K562 (cell line): ENCODE results near the gene MYMK. TPM values are rescaled to one million over a fixed set of nuclear protein-coding genes. Genes with fewer than 3 reads are reported as not detected.

Experiments used
- BCLAF1 ChIP-seq, 2 experiments: fragments of 450-650 bp in 1 of 2; IDR thresholded peaks; 2 replicates each; pipeline ENCODE4 v1.6.1; 2011 to 2017; ENCODE audit warnings: low read depth in 2 of 2, antibody characterized with exemption in 1 of 2, borderline replicate concordance in 1 of 2, low read length in 1 of 2, mild to moderate bottlenecking in 1 of 2, mixed read lengths in 1 of 2; ENCODE audit not compliant: control insufficient read depth in 1 of 2
- BMI1 ChIP-seq: fragments of 150-350 bp; IDR thresholded peaks from 2 replicates; pipeline ENCODE4 v1.6.1; 2014; ENCODE audit warnings: low read length
- CBX5 ChIP-seq: IDR thresholded peaks from 2 replicates; pipeline ENCODE4 v1.6.1; 2014; ENCODE audit warnings: low read depth, borderline replicate concordance
- E2F3 ChIP-seq: fragments of 250-450 bp; sonication (Bioruptor Pico); IDR thresholded peaks from 2 replicates; pipeline ENCODE4 v1.4.0; 2020; ENCODE audit warnings: mild to moderate bottlenecking
- E2F5 ChIP-seq: sonication (generic); formaldehyde crosslinking; IDR thresholded peaks from 2 replicates; pipeline ENCODE4 v1.8.0; 2022; ENCODE audit warnings: mild to moderate bottlenecking, missing genetic modification reagents
- GATAD2B ChIP-seq: fragments of 450-650 bp; IDR thresholded peaks from 2 replicates; pipeline ENCODE4 v1.6.1; 2017; ENCODE audit warnings: mild to moderate bottlenecking, borderline replicate concordance
- HNRNPLL ChIP-seq: fragments of 200-400 bp; formaldehyde crosslinking; IDR thresholded peaks from 2 replicates; pipeline ENCODE4 v1.6.1; 2017; ENCODE audit warnings: low read length, low read depth, mild to moderate bottlenecking; ENCODE audit not compliant: poor library complexity, severe bottlenecking
- KDM5B ChIP-seq: fragments of 200-600 bp; sonication (generic); IDR thresholded peaks from 2 replicates; pipeline ENCODE4 v1.6.1; 2012; ENCODE audit warnings: low read depth, mild to moderate bottlenecking, moderate library complexity, low read length, control low read depth, inconsistent platforms; ENCODE audit not compliant: insufficient replicate concordance
- MED1 ChIP-seq: sonication (generic); formaldehyde crosslinking; IDR thresholded peaks from 2 replicates; pipeline ENCODE4 v1.8.1; 2023; ENCODE audit warnings: missing genetic modification reagents, borderline replicate concordance
- PRPF4 ChIP-seq: fragments of 200-400 bp; formaldehyde crosslinking; IDR thresholded peaks from one replicate; pipeline ENCODE4 v1.6.1; 2017; ENCODE audit warnings: low read length, low read depth, mild to moderate bottlenecking; ENCODE audit not compliant: insufficient read depth, poor library complexity, severe bottlenecking
- TCF3 ChIP-seq: sonication (generic); formaldehyde crosslinking; IDR thresholded peaks from 2 replicates; pipeline ENCODE4 v1.4.0; 2020; ENCODE audit warnings: mild to moderate bottlenecking, missing genetic modification reagents
- ZNF224 ChIP-seq: sonication (generic); formaldehyde crosslinking; IDR thresholded peaks from 2 replicates; pipeline ENCODE4 v1.8.0; 2022; ENCODE audit warnings: mild to moderate bottlenecking, missing genetic modification reagents
- ZNF695 ChIP-seq: fragments of 450-650 bp; formaldehyde crosslinking; IDR thresholded peaks from 2 replicates; pipeline ENCODE4 v1.4.0; 2020; ENCODE audit warnings: mild to moderate bottlenecking, moderate library complexity
- polyA plus RNA-seq, 8 experiments: library from polyadenylated mRNA; depleted of rRNA in 4 of 8; stranded (reverse) in 5 of 8; unstranded in 3 of 8; fragments of >200 nt; fragmentation: Nextera tagmentation in 2 of 8; fragmentation: Illumina TruSeq in 1 of 8; extraction: Ambion mirVana in 2 of 8; extraction: Trizol in 1 of 8; gene quantifications; 2 replicates each; pipeline versions ENCODE4 v1.2.1 to v1.2.3, GENCODE V29; 2011 to 2014; ENCODE audit warnings: inconsistent platforms in 1 of 8, missing spikeins in 1 of 8
- total RNA-seq, 7 experiments: library from RNA; depleted of rRNA in 6 of 7; stranded (reverse); fragments of >200 nt in 6 of 7; fragmentation: Illumina TruSeq in 2 of 7; extraction: Trizol in 2 of 7; gene quantifications; 2 replicates each; pipeline versions ENCODE4 v1.2.1 to v1.2.3, GENCODE V29; 2011 to 2021; ENCODE audit warnings: low replicate concordance in 1 of 7
- TF ChIP-seq, protein P1 (sequence below): sonication (generic); formaldehyde crosslinking; IDR thresholded peaks from 2 replicates; pipeline ENCODE4 v1.8.0; 2022; ENCODE audit warnings: mild to moderate bottlenecking, missing genetic modification reagents

Gene MYMK
- total and polyA plus RNA-seq, 9 of the 15 experiments (the other 6 are each of a cell fraction or from before 2014, with no cell fraction given) = not detected

GRCh38 chr9:133505901-133506652 lies 18.7 kb downstream of the MYMK start (continued):
- TF ChIP-seq CBX5 (no peak), KDM5B (no peak), HNRNPLL (no peak), GATAD2B (no peak), BMI1 (no peak), BCLAF1 (IDR thresholded peaks at IDR 0.05; ENCODE audit: borderline replicate concordance in 1 of 2, control insufficient read depth in 1 of 2, low read depth in 2 of 2, low read length in 1 of 2) (no peak), MED1 (CRISPR knock-in tag) (no peak), E2F3 (no peak), TCF3 (peak; percentile 92), ZNF224 (CRISPR knock-in tag) (no peak), ZNF695 (CRISPR knock-in tag) (no peak), PRPF4 (no peak), E2F5 (CRISPR knock-in tag) (no peak)
- TF ChIP-seq, protein P1, sequence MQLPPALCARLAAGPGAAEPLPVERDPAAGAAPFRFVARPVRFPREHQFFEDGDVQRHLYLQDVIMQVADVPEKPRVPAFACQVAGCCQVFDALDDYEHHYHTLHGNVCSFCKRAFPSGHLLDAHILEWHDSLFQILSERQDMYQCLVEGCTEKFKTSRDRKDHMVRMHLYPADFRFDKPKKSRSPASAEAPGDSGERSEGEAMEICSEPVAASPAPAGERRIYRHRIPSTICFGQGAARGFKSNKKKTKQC (CRISPR knock-in tag) = no peak
